ACC112 (cell line): ENCODE measurements around the gene NTRK2.

Experiments used
- H2AFZ ChIP-seq: fragments of 200-600 bp; sonication (generic); one replicate; pipeline ENCODE4 v1.6.0; 2017; ENCODE audit warnings: antibody characterized with exemption, low read length; ENCODE audit not compliant: unreplicated experiment
- H3K27ac ChIP-seq: fragments of 200-600 bp; sonication (generic); 2 replicates; pipeline ENCODE4 v1.5.1; 2014; ENCODE audit warnings: low read depth, mild to moderate bottlenecking, antibody characterized with exemption, low read length, moderate library complexity
- H3K27me3 ChIP-seq: fragments of 200-600 bp; sonication (generic); 2 replicates; pipeline ENCODE4 v1.6.1; 2014; ENCODE audit warnings: mild to moderate bottlenecking, antibody characterized with exemption, low read length, moderate library complexity, mixed read lengths; ENCODE audit not compliant: insufficient read depth
- H3K36me3 ChIP-seq: fragments of 200-600 bp; sonication (generic); 2 replicates; pipeline ENCODE4 v1.6.1; 2016; ENCODE audit warnings: mild to moderate bottlenecking, antibody characterized with exemption, low read length, moderate library complexity, mixed read lengths; ENCODE audit not compliant: insufficient read depth
- H3K4me1 ChIP-seq: fragments of 200-600 bp; sonication (generic); one replicate; pipeline ENCODE4 v1.6.1; 2016; ENCODE audit warnings: low read length, mixed read lengths; ENCODE audit not compliant: insufficient read depth, unreplicated experiment, control insufficient read depth
- H3K4me3 ChIP-seq: fragments of 200-600 bp; sonication (generic); 2 replicates; pipeline ENCODE4 v1.5.1; 2014; ENCODE audit warnings: mild to moderate bottlenecking, low read depth, low read length
- H3K79me2 ChIP-seq: fragments of 200-600 bp; sonication (generic); one replicate; pipeline ENCODE4 v1.6.0; 2016; ENCODE audit warnings: low read length; ENCODE audit not compliant: control insufficient read depth, unreplicated experiment, insufficient read depth

The NTRK2 gene

GRCh38 chr9:84812847-84813246 is 143.3 kb downstream of the NTRK2 start:
- no peak overlapping the region for H3K27ac ChIP-seq
- 0 out of 2 replicates have a peak, but pooled peaks cover 3% of the 10 kb centered on the region for H3K27me3 ChIP-seq
- no peaks in the 10 kb centered on the region for H3K4me1 ChIP-seq
- no peaks in the 10 kb centered on the region for H3K36me3 ChIP-seq
- H3K79me2 ChIP-seq: no peaks in the 10 kb centered on the region
- no peak overlapping the region for H3K4me3 ChIP-seq
- no peak overlapping the region for H2AFZ ChIP-seq

GRCh38 chr9:84815554-84815953 is 146.0 kb downstream of the NTRK2 start:
- Histone ChIP-seq H3K4me1 (no peaks in the 10 kb centered on the region), H3K79me2 (no peaks in the 10 kb centered on the region), H3K27ac (no peak overlapping the region), H2AFZ (no peak overlapping the region), H3K36me3 (no peaks in the 10 kb centered on the region), H3K4me3 (no peak overlapping the region), H3K27me3 (0 out of 2 replicates have a peak, but pooled peaks cover 3% of the 10 kb centered on the region)

- H3K79me2 ChIP-seq: no peaks in the 10 kb centered on the region
- H3K27me3 ChIP-seq: 0 out of 2 replicates have a peak, but pooled peaks cover 3% of the 10 kb centered on the region
- no peaks in the 10 kb centered on the region for H3K4me1 ChIP-seq
- no peak overlapping the region for H3K4me3 ChIP-seq
- H3K27ac ChIP-seq: no peak overlapping the region
- no peak overlapping the region for H2AFZ ChIP-seq
- H3K36me3 ChIP-seq: no peaks in the 10 kb centered on the region
Observed at GRCh38 chr9:84817038-84817437, 147.5 kb downstream of the NTRK2 start.

- H3K4me1 ChIP-seq: no peaks in the 10 kb centered on the region
- no peaks in the 10 kb centered on the region for H3K36me3 ChIP-seq
- no peaks in the 10 kb centered on the region for H3K79me2 ChIP-seq
- H3K27me3 ChIP-seq: no peaks in the 10 kb centered on the region
- H2AFZ ChIP-seq: no peak overlapping the region
- H3K4me3 ChIP-seq: no peak overlapping the region
- no peak overlapping the region for H3K27ac ChIP-seq
Observed at GRCh38 chr9:84818791-84819190, 149.3 kb downstream of the NTRK2 start.

GRCh38 chr9:84819491-84819991 is 150.0 kb downstream of the NTRK2 start:
- H3K36me3 ChIP-seq: no peaks in the 10 kb centered on the region
- no peaks in the 10 kb centered on the region for H3K79me2 ChIP-seq
- H2AFZ ChIP-seq: no peak overlapping the region
- no peak overlapping the region for H3K4me3 ChIP-seq
- H3K27me3 ChIP-seq: no peaks in the 10 kb centered on the region
- H3K27ac ChIP-seq: no peak overlapping the region
- no peaks in the 10 kb centered on the region for H3K4me1 ChIP-seq

GRCh38 chr9:84821431-84821830 is 151.9 kb downstream of the NTRK2 start:
- no peaks in the 10 kb centered on the region for H3K36me3 ChIP-seq
- no peaks in the 10 kb centered on the region for H3K4me1 ChIP-seq
- H2AFZ ChIP-seq: no peak overlapping the region
- no peak overlapping the region for H3K27ac ChIP-seq
- no peaks in the 10 kb centered on the region for H3K79me2 ChIP-seq
- no peaks in the 10 kb centered on the region for H3K27me3 ChIP-seq
- H3K4me3 ChIP-seq: no peak overlapping the region

- Histone ChIP-seq H3K79me2 (no peaks in the 10 kb centered on the region), H3K4me3 (no peak overlapping the region), H3K4me1 (no peaks in the 10 kb centered on the region), H3K27me3 (no peaks in the 10 kb centered on the region), H3K27ac (no peak overlapping the region), H2AFZ (no peak overlapping the region), H3K36me3 (no peaks in the 10 kb centered on the region)
Observed at GRCh38 chr9:84822589-84823233, 153.2 kb downstream of the NTRK2 start.

GRCh38 chr9:84823421-84824271 is 154.1 kb downstream of the NTRK2 start:
- H2AFZ ChIP-seq: no peak overlapping the region
- no peaks in the 10 kb centered on the region for H3K36me3 ChIP-seq
- no peak overlapping the region for H3K27ac ChIP-seq
- no peaks in the 10 kb centered on the region for H3K27me3 ChIP-seq
- H3K79me2 ChIP-seq: no peaks in the 10 kb centered on the region
- H3K4me1 ChIP-seq: no peaks in the 10 kb centered on the region
- no peak overlapping the region for H3K4me3 ChIP-seq

- H3K4me1 ChIP-seq: no peaks in the 10 kb centered on the region
- no peak overlapping the region for H3K4me3 ChIP-seq
- no peak overlapping the region for H3K27ac ChIP-seq
- no peak overlapping the region for H2AFZ ChIP-seq
- H3K27me3 ChIP-seq: no peaks in the 10 kb centered on the region
- no peaks in the 10 kb centered on the region for H3K79me2 ChIP-seq
- no peaks in the 10 kb centered on the region for H3K36me3 ChIP-seq
Observed at GRCh38 chr9:84827216-84827765, 157.8 kb downstream of the NTRK2 start.

GRCh38 chr9:84828046-84828445 is 158.5 kb downstream of the NTRK2 start:
- no peaks in the 10 kb centered on the region for H3K79me2 ChIP-seq
- no peaks in the 10 kb centered on the region for H3K27me3 ChIP-seq
- H3K27ac ChIP-seq: no peak overlapping the region
- no peaks in the 10 kb centered on the region for H3K4me1 ChIP-seq
- no peak overlapping the region for H2AFZ ChIP-seq
- H3K4me3 ChIP-seq: no peak overlapping the region
- no peaks in the 10 kb centered on the region for H3K36me3 ChIP-seq
